Activated naive CD4-positive, alpha-beta T cell treated with anti-CD3 and anti-CD28 coated beads, Interleukin-2, amount 10 ng/mL, durations not matched to agents 7 days and 5 days (primary cell): ENCODE results near the gene CCDC33.

Source experiments
- CTCF ChIA-PET: fragments of 350-600 bp; sonication (Branson Sonifier 250); formaldehyde crosslinking; loops from one replicate; lab custom pipeline; 2021; ENCODE audit warnings: antibody characterized with exemption; lab: Charles Lee
- DNase-seq: peaks from one replicate; pipeline ENCODE4 v3.0.0-alpha.2; 2020
- H3K27ac Mint-ChIP-seq: one replicate; pipeline ENCODE4 v1.8.0; 2021; ENCODE audit warnings: mild to moderate bottlenecking, moderate library complexity, mixed read lengths
- H3K27me3 Mint-ChIP-seq: one replicate; pipeline ENCODE4 v1.8.0; 2021; ENCODE audit warnings: mild to moderate bottlenecking, mixed read lengths
- H3K36me3 Mint-ChIP-seq: one replicate; pipeline ENCODE4 v1.8.0; 2021; ENCODE audit warnings: mixed read lengths
- H3K4me1 Mint-ChIP-seq: one replicate; pipeline ENCODE4 v1.8.0; 2021; ENCODE audit warnings: mixed read lengths
- H3K4me3 Mint-ChIP-seq: one replicate; pipeline ENCODE4 v1.8.0; 2021; ENCODE audit warnings: mild to moderate bottlenecking, moderate library complexity, mixed read lengths
- H3K9me3 Mint-ChIP-seq: one replicate; pipeline ENCODE4 v1.8.0; 2021; ENCODE audit warnings: mixed read lengths

CCDC33 gene

DNA sequence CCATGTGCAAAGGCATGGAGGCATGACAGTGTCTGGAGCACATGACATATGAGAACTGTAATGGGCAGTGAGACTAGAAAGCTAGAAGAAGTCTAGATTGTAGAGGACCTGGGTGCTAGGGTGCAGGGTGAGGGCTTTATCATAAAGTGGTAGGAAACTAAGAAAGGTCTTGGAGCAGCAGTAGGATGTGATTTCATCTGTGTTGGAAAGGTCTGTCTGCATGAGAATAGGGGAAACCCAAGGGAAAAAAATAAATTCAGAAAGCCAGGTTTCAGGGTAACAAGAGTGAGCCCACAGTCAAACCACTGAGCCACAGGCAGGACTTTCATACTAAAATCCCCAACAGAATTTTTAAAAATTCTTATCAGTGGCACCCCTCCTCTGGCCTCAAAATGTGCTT, 54.5 kb downstream of the CCDC33 start:
- Mint-ChIP-seq H3K27me3 (peaks cover 34% of the 10 kb centered on the region), H3K27ac (no peak overlapping the region), H3K4me1 (no peaks in the 10 kb centered on the region), H3K9me3 (no peaks in the 10 kb centered on the region), H3K36me3 (no peaks in the 10 kb centered on the region), H3K4me3 (no peak overlapping the region)
- no peak for DNase-seq
- CTCF ChIA-PET: no interaction called here

DNA sequence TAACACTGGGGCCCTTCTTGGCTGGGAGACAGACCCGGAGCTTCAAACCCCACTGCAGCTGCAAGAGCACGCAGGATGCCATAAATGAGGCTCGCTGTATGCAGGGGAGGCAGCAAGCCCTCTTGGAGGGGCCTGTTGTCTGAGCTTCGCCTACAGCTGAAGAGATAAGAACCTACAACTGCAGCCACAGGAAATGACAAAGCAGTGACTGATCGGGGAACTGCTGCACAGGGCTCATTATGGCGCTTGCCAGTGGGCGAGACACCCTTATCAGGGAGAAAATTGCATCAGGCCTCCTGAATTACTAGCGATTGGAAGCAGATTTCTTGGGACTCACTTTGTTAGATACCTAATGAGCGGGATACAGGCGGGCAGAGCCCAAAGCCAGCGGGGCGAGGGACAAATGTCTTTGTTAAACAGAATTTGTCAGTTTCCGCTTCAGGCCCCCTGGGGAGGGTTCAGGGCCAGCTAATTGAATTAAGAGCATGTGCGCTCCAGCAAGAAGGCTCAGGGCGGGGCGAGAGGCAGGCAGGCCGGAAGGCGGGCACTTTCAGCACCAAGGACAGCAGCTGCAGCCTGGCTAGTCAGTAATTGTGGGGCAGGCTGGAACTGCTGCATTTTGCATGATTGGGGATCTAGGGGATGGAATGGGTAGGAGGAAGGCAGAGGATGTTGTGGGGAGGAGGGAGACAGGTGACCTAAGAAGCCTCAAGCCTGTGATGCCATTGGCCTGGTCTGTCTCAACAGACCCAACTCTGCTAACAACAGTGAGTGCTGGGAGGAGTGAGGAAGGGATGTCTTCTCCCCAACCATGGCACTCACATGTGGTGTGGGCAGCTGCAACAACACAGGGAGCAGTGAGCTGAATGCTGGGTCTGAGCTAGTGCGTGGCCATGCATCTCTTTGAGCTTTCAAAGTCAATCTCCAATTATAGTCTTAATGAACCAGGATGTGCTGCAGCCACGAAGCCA, 55.3 kb downstream of the CCDC33 start:
- Mint-ChIP-seq H3K4me1 (no peaks in the 10 kb centered on the region), H3K36me3 (no peaks in the 10 kb centered on the region), H3K27ac (peak overlapping the region; percentile 1), H3K9me3 (no peaks in the 10 kb centered on the region), H3K27me3 (peaks cover 31% of the 10 kb centered on the region), H3K4me3 (no peak overlapping the region)
- CTCF ChIA-PET: no interaction called here
- peak; percentile 91 for DNase-seq

DNA sequence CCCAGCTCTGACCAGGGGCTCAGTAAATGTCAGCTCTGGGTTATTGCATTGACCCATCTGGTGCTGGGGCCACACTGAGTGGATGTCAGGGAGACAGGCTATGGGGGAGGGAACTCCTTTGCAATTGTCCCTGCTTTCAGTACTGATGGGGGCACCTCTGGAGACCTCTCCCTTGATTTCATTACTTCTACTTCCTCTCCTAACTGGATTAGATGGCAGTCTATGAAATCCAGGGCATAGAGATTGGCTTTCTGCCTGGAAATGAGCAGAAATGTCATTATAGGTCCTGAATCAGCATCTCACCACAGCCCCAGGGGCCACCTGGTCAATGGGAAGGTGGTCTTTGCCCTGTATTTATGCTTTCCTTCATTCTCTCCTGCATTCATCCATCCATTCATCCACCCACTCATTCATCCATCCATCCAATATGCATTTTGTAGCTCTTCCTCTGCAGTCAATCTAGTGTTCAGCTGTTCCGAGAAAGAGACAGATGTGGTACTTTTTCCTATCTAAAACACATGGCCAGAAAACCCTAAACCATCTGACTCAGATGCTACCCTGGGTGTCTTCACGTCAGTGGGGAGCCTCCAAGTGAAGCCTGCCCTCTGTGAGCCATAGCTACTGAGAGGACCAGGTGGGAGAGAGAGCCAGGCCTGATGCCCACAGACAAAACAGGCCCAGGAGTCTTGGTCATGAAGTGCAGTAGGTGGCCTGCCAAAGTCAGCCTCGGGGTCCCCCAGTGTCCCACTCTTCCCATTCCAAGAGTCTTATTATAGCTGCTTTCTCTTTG, 57.1 kb downstream of the CCDC33 start:
- Mint-ChIP-seq H3K27me3 (peaks cover 42% of the 10 kb centered on the region), H3K4me1 (no peaks in the 10 kb centered on the region), H3K4me3 (no peak overlapping the region), H3K9me3 (no peaks in the 10 kb centered on the region), H3K27ac (no peak overlapping the region), H3K36me3 (no peaks in the 10 kb centered on the region)
- DNase-seq: no peak
- CTCF ChIA-PET: no interaction called here

DNA sequence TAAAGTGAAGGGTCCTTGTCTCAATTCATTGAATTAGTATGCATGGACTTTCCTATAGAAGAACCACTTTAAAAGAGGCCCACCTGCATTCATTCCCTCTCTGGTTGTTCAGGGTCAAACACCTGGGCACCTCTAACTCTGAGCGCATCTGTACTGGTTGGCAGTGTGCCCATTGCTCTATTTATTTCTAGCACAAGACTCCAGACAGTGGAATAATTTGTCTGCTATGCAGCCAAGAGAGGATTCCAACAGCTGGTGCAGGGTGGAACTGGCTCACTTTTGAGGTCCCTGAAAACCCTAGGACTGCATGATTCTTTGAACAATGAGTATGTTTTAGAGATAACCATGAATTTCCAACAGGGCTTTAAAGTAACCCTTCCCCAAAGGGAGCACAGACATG, 57.9 kb downstream of the CCDC33 start:
- no peaks in the 10 kb centered on the region for H3K4me1 Mint-ChIP-seq
- H3K27ac Mint-ChIP-seq: no peak overlapping the region
- no peak for DNase-seq
- no peak overlapping the region for H3K4me3 Mint-ChIP-seq
- no peaks in the 10 kb centered on the region for H3K36me3 Mint-ChIP-seq
- CTCF ChIA-PET: no interaction called here
- peaks cover 43% of the 10 kb centered on the region for H3K27me3 Mint-ChIP-seq
- no peaks in the 10 kb centered on the region for H3K9me3 Mint-ChIP-seq

DNA sequence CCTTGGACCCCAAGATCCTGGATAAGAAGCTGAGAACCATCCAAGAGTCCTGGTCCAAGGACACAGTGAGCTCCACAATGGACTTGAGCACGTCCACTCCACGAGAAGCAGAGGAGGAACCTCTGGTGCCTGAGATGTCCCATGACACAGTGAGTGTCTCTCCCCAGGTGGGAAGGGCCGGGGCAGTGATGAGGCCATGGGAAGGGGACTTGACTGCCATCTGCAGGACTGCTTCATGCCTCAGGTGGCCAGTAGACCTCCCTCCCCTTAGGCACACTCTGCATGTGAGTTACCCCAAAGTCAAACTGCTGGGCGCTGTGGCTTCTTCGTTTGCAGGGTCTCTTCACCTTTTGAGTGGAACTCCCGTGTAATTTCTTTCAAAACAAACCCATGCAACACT, 59.7 kb downstream of the CCDC33 start:
- Mint-ChIP-seq H3K36me3 (no peaks in the 10 kb centered on the region), H3K9me3 (no peaks in the 10 kb centered on the region), H3K4me1 (no peaks in the 10 kb centered on the region), H3K27ac (no peak overlapping the region), H3K27me3 (peaks cover 50% of the 10 kb centered on the region), H3K4me3 (no peak overlapping the region)
- CTCF ChIA-PET: no interaction called here
- no peak for DNase-seq

DNA sequence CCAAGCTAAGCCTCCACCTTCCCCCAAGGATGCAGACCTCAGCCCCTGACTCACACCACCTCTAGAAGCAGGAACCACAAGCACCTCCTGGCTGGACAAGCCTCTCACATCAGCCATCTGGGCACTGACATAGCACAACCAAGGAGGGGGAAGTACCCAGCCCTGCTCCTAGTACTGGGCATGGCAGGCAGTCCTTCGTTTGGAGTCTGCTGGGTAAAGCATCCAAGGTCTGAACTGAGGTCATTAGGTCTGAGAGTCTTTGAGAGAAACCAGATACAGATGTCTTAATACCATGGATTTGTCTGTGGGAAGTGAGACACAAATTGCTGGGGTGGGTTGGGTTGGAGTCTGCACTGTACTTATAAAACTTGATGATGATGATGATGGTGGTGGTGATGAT, 61.8 kb downstream of the CCDC33 start:
- Mint-ChIP-seq H3K27ac (no peak overlapping the region), H3K4me3 (no peak overlapping the region), H3K4me1 (no peaks in the 10 kb centered on the region), H3K9me3 (no peaks in the 10 kb centered on the region), H3K27me3 (peaks cover 62% of the 10 kb centered on the region), H3K36me3 (no peaks in the 10 kb centered on the region)
- DNase-seq: no peak
- CTCF ChIA-PET: interaction anchor here (0.7 to 1.0 kb wide), 2 partner anchors 11 to 136 kb away, joined by 3 read pairs; no protein-coding TSS in a partner anchor

DNA sequence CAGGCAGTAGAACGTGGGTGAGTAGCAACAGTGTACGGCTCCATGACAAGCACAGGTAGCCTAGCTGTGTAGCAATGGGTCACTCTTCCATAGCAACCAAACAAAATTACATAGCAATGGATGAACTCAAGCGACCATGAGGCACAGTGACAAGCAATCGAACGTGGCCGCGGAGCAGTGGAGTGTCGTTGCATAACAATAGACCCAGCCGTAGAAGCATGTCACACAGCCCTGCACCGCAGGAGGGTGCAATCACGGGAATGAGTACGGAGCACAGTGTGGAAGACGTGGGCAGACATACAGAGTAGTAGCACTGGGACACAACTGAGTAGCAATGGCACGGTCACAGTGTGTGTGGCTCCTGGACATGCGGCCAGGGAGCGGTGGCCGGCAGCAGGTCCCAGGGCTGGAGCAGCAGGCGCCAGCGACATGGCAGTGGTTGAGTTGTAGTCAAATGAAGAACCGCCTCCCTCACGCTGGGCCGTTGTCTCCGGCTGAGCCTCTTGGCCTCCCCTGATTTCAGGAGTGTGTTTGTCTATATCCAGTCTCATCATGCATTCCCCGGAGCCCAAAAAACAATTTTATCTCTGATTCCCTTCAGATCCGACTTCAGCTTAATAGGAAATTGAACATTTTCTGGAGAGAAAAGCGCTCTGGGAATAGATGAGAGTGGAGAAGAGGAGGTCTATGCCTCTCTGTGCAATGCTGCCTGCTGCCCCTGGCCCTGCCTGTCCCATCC, 64.1 kb downstream of the CCDC33 start:
- Mint-ChIP-seq H3K36me3 (no peaks in the 10 kb centered on the region), H3K27me3 (peaks cover 81% of the 10 kb centered on the region), H3K4me1 (no peaks in the 10 kb centered on the region), H3K9me3 (no peaks in the 10 kb centered on the region), H3K27ac (no peak overlapping the region), H3K4me3 (no peak overlapping the region)
- CTCF ChIA-PET: interaction anchor here (1.2 kb wide), 2 partner anchors 15 to 22 kb away, joined by 3 read pairs; no protein-coding TSS in a partner anchor
- DNase-seq: no peak

DNA sequence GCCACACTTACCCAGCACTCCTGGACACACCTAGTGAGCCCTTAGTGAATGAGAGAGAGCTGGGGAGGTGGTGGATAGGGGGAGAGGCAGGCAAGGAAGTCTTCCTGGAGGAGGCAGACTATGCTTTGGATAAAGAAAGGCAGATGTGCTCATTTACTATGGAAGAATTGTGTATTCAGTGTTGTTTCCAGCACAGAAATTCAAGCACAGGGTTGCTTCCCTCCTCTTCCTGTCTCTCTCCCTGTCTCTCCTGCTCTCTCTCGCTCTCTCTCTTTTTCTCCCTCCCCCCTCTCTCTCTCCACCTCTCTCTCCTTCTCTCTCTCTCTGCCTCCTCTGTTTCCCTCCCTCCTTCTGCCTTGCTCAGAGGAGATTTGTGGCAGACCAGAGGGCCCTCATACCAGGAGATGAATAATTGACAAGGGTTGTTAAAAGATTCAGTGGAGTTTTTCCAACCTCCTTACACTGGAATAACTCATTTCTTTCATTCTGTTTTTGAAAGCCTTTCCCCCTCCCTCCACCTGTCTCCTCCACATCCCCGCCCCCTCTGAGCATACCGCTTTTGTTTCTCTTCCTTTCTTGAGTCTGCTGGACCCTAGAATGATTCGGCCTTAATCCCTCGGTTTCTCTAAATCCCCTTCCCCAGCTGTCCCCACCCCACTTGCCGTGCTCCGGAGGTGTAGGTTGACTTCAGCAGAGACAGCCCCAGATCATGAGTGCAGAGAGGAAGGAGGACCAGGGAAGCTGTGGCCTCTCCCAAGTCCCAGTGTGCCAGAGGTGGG, 65.6 kb downstream of the CCDC33 start:
- no peak overlapping the region for H3K4me3 Mint-ChIP-seq
- H3K27me3 Mint-ChIP-seq: peaks cover 87% of the 10 kb centered on the region
- H3K4me1 Mint-ChIP-seq: no peaks in the 10 kb centered on the region
- no peaks in the 10 kb centered on the region for H3K9me3 Mint-ChIP-seq
- DNase-seq: no peak
- CTCF ChIA-PET: interaction anchor here (1.2 kb wide), 3 partner anchors 13 to 351 kb away, joined by 3 read pairs; no protein-coding TSS in a partner anchor
- no peak overlapping the region for H3K27ac Mint-ChIP-seq
- H3K36me3 Mint-ChIP-seq: no peaks in the 10 kb centered on the region

DNA sequence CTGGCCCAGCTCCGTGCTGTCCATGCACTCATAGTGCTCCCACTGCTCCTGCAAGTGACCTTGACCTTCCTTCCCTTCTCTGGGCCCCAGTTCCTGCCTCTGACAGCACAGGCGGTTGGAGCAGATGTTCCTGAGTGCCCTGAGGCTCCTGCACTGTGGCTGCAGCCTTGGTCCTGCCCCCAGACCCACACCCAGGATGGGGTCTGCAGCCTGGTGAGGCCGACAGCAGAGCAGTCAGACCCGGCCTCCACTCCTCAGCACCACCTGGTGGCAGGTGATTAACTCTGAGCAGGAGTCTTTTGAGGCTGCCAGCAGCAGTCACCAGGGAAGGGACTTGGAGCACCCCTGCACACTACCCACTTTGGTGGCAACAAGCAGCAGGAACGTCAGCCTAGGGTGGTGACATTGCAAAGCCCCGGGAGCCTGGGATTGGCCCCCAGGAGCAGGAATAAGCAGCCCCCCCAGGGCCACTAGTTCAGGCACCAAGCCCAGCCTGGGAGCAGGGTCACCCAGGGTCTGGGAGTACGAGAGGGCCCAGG, 66.8 kb downstream of the CCDC33 start:
- H3K9me3 Mint-ChIP-seq: no peaks in the 10 kb centered on the region
- peaks cover 82% of the 10 kb centered on the region for H3K27me3 Mint-ChIP-seq
- DNase-seq: peak; percentile 63
- H3K4me1 Mint-ChIP-seq: no peaks in the 10 kb centered on the region
- H3K27ac Mint-ChIP-seq: no peak overlapping the region
- CTCF ChIA-PET: interaction anchor here (0.9 to 1.6 kb wide), 3 partner anchors 19 to 180 kb away, joined by 3 to 4 read pairs (median 3); no protein-coding TSS in a partner anchor
- H3K4me3 Mint-ChIP-seq: no peak overlapping the region
- no peaks in the 10 kb centered on the region for H3K36me3 Mint-ChIP-seq

DNA sequence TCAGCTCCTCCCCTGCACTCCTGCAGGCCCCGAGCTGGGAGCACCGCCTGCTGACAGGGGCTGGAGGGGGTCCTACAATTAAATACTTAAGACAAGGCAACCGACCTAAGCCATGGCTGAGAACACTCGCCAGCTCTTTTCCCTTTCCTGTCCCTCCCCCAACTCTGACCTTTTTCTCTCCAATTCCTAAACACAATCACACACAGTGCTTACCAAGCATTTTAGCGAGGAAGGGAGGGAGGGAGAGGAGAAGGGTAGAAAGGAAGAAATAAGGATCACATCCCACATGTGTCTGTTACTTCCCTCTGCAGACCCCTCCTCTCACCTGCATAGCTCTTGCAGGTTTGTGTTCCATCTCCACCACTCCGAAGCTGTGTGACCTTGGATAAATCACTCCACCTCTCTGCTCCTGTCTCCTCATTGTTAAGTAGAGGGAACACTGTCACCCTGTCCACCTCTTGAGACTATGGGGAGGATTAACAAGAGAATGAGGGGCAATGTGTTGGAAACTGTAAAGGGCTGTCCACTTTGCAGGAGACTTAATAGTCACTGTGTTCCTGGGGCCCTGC, 67.7 kb downstream of the CCDC33 start:
- Mint-ChIP-seq H3K4me3 (no peak overlapping the region), H3K27me3 (peaks cover 87% of the 10 kb centered on the region), H3K27ac (no peak overlapping the region), H3K36me3 (no peaks in the 10 kb centered on the region), H3K9me3 (no peaks in the 10 kb centered on the region), H3K4me1 (no peaks in the 10 kb centered on the region)
- CTCF ChIA-PET: interaction anchor here (0.9 to 1.6 kb wide), 5 partner anchors 18 to 249 kb away, joined by 3 to 5 read pairs (median 3); no protein-coding TSS in a partner anchor
- no peak for DNase-seq

DNA sequence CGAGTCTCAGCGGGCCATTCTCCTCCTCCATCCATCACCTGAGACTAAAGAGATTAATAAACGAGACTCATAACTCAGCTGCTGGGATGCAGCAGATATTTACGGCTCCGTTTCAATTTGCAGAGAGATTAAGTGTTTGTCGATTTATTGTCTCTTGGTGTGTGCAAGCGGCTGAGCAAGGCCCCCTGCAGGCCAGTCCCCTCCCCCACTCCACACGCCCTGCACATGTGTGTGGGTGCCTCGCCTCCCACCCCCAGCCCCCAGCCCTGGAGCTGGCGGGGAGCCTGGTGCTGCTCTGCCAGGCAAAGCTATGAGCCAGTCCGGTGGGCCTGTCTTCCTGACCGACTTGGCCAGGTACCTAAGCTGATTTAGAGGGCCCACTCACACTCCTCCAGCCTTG, 68.3 kb downstream of the CCDC33 start:
- Mint-ChIP-seq H3K4me3 (no peak overlapping the region), H3K9me3 (no peaks in the 10 kb centered on the region), H3K4me1 (no peaks in the 10 kb centered on the region), H3K27me3 (peaks cover 89% of the 10 kb centered on the region), H3K27ac (no peak overlapping the region), H3K36me3 (no peaks in the 10 kb centered on the region)
- CTCF ChIA-PET: interaction anchor here (1.1 to 1.6 kb wide), 4 partner anchors 19 to 250 kb away, joined by 3 to 5 read pairs (median 4); no protein-coding TSS in a partner anchor
- no peak for DNase-seq

DNA sequence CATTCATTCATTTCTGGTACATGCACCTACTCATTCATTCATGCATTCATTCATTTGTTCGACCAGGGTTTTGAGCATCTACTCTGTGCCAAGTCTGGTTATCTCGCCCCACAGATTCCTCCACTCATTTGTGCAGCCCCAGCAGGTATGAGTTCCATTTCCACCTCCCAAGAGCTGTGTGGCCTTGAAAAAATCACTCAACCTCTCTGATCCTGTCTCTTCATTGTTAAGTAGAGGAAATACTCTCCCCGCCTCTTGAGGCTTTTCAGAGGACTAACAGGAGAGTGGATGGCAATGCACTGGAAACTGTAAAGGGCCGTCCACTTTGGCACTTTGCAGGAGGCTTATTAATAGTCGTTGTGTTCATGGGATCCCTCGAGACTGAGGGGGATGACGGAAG, 69.6 kb downstream of the CCDC33 start:
- Mint-ChIP-seq H3K4me3 (no peak overlapping the region), H3K4me1 (no peaks in the 10 kb centered on the region), H3K27ac (no peak overlapping the region), H3K9me3 (no peaks in the 10 kb centered on the region), H3K27me3 (peaks cover 88% of the 10 kb centered on the region), H3K36me3 (no peaks in the 10 kb centered on the region)
- CTCF ChIA-PET: no interaction called here
- no peak for DNase-seq
